ENCODE data around the gene SCAF8. TPM values are rescaled to one million over a fixed set of nuclear protein-coding genes. Genes with fewer than 3 reads are reported as not detected.

SCAF8 gene
- total and polyA plus RNA-seq, 9 of the 15 experiments (the other 6 are each of a cell fraction or from before 2014, with no cell fraction given): 10.5 to 46.6 (median 23.2) TPM

DNA sequence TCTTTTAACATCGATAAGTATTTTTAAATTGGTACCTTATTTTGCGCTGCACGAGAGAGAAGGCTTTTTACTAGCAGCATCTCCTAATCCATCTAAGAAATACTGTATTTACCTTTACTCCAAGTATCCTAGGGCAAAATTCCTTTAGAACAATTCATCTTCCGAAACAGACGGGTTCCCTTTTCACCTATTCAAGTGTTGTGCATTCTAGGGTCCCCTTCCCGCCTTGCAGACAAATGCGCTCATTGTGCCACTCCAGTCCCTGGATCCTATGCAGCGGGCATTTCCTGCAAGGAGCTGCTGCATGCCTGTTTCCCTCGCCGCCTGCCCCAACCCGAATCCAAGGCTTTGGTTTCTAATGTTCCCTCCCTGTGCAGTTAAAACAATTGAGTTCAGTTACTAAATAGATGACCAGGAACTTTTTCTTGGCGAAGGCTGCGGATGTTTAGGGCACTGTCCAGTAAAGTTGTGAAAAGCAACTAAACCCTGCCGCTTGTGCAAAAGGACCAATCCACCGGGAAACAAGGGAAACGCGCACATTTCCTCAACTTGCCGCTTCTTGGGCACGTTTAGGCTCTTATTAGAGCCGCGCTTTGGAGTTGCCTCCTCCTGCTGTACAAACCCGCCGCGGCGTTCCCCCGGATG lies 556 bp upstream of the SCAF8 start (continued):
- TF ChIP-seq, protein P1, sequence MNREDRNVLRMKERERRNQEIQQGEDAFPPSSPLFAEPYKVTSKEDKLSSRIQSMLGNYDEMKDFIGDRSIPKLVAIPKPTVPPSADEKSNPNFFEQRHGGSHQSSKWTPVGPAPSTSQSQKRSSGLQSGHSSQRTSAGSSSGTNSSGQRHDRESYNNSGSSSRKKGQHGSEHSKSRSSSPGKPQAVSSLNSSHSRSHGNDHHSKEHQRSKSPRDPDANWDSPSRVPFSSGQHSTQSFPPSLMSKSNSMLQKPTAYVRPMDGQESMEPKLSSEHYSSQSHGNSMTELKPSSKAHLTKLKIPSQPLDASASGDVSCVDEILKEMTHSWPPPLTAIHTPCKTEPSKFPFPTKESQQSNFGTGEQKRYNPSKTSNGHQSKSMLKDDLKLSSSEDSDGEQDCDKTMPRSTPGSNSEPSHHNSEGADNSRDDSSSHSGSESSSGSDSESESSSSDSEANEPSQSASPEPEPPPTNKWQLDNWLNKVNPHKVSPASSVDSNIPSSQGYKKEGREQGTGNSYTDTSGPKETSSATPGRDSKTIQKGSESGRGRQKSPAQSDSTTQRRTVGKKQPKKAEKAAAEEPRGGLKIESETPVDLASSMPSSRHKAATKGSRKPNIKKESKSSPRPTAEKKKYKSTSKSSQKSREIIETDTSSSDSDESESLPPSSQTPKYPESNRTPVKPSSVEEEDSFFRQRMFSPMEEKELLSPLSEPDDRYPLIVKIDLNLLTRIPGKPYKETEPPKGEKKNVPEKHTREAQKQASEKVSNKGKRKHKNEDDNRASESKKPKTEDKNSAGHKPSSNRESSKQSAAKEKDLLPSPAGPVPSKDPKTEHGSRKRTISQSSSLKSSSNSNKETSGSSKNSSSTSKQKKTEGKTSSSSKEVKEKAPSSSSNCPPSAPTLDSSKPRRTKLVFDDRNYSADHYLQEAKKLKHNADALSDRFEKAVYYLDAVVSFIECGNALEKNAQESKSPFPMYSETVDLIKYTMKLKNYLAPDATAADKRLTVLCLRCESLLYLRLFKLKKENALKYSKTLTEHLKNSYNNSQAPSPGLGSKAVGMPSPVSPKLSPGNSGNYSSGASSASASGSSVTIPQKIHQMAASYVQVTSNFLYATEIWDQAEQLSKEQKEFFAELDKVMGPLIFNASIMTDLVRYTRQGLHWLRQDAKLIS (CRISPR knock-in tag; IDR thresholded peaks at IDR 0.05): peak; percentile 88; the same call in 1 of the 2 replicates
- TF ChIP-seq CREBBP (IDR thresholded peaks at IDR 0.05; ENCODE audit: low read depth, low read length) (no peak), ZNF444 (CRISPR knock-in tag; IDR thresholded peaks at IDR 0.05) (no peak), ARID2 (IDR thresholded peaks at IDR 0.05) (0 out of 2 replicates have a peak, but pooled peaks have one; percentile 12), ZNF41 (CRISPR knock-in tag; conservative IDR thresholded peaks at IDR 0.05) (peak; percentile 88; the same call in 1 of the 2 replicates)

All from K562 (cell line).